Measurements from ENCODE around the gene NTM. TPM values are rescaled to one million over a fixed set of nuclear protein-coding genes. Genes with fewer than 3 reads are reported as not detected.
"Not testable (repeated sequence)": the region's sequence is repeated elsewhere in the genome, so short reads cannot be mapped to it uniquely, and the experiment has no call there.

The NTM gene
- total and polyA plus RNA-seq, 8 donors, result 0.04 to 4.4 (median 0.50) TPM

DNA sequence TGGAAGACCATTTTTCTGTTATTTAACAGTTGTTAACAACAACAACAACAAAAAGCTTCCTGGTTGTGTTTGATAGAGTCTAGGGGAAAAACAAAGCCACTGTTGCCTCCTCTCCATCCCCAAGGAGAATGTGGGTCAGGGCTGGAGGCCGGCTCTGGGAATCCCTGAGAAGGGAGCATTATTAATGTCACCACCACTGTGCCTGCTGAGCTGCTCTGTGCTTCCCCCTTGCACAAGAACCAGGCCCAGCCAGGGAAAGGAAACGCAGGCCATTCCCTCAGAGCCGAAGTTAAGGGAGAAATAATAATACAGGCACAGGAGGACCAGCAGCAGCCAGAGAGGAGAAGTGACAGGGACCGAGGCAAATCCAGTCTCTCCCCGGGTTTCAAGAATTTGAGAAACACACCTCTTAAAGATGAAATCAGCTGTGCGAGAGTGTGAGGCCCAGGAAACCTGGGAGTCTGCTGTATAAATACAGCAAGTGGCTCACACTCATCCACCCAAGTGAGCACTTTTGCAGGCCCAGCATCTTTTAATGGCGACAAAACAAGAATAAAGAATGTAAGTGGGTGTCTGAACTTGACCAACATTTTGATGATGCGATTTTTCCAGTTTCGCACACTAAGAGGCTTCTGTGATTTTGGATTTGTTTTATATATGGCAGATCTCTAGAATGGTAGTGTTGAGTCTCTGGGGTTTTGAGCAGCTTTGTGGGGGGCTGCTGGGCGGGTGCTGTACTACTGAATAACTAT lies 539.2 kb downstream of the NTM start:
- Histone ChIP-seq H3K36me3 (no peaks in the 10 kb centered on the region), H3K27me3 (peaks cover 0 to 10% (median 2%) of the 10 kb centered on the region in 4 donors), H3K9me3 (no peaks in the 10 kb centered on the region), H3K27ac (no peak overlapping the region), H3K4me3 (no peak overlapping the region), H3K4me1 (no peaks in the 10 kb centered on the region)
- FAIRE-seq (no peak), ATAC-seq (no peak), DNase-seq (no peak)
- TF ChIP-seq, protein P1, sequence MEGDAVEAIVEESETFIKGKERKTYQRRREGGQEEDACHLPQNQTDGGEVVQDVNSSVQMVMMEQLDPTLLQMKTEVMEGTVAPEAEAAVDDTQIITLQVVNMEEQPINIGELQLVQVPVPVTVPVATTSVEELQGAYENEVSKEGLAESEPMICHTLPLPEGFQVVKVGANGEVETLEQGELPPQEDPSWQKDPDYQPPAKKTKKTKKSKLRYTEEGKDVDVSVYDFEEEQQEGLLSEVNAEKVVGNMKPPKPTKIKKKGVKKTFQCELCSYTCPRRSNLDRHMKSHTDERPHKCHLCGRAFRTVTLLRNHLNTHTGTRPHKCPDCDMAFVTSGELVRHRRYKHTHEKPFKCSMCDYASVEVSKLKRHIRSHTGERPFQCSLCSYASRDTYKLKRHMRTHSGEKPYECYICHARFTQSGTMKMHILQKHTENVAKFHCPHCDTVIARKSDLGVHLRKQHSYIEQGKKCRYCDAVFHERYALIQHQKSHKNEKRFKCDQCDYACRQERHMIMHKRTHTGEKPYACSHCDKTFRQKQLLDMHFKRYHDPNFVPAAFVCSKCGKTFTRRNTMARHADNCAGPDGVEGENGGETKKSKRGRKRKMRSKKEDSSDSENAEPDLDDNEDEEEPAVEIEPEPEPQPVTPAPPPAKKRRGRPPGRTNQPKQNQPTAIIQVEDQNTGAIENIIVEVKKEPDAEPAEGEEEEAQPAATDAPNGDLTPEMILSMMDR (IDR thresholded peaks at IDR 0.05), result no peak
- 65 to 74% methylated on average over 10 of the region's 10 CpGs for WGBS, 2 donors
- intact Hi-C loops (cut with DNase I), result no loop called here

- FAIRE-seq (no peak), DNase-seq (no peak), ATAC-seq (no peak)
- Histone ChIP-seq H3K36me3 (no peaks in the 10 kb centered on the region), H3K27ac (no peak overlapping the region), H3K4me3 (peak overlapping the region in 2 of 4 donors; percentile 21 to 41), H3K27me3 (peaks cover 0 to 10% (median 2%) of the 10 kb centered on the region in 4 donors), H3K9me3 (no peaks in the 10 kb centered on the region), H3K4me1 (no peaks in the 10 kb centered on the region)
- 9% methylated on average over 21 of the region's 21 CpGs for WGBS, 2 donors
- TF ChIP-seq, protein P1 (IDR thresholded peaks at IDR 0.05), result no peak
- intact Hi-C loops (cut with DNase I), result no loop called here
These were observed 539.7 kb downstream of the NTM start for GRCh38 chr11:131910178-131910522.

- ATAC-seq, result peak in 3 of 4 donors; percentile 53 to 64 (median 56)
- WGBS, 2 donors, result 1% methylated on average over 64 to 105 of the region's 105 CpGs
- Histone ChIP-seq H3K4me1 (no peaks in the 10 kb centered on the region), H3K27ac (no peak overlapping the region), H3K4me3 (peak overlapping the region in 2 of 4 donors; percentile 21 to 41), H3K36me3 (no peaks in the 10 kb centered on the region), H3K9me3 (no peaks in the 10 kb centered on the region), H3K27me3 (peaks cover 0 to 10% (median 2%) of the 10 kb centered on the region in 4 donors)
- intact Hi-C loops (cut with DNase I), result no loop called here
- TF ChIP-seq, protein P1 (IDR thresholded peaks at IDR 0.05), result no peak
- DNase-seq, result peak in 1 of 6 donors; percentile 66
- no peak for FAIRE-seq
These were observed 540.3 kb downstream of the NTM start for GRCh38 chr11:131910523-131911387.

DNA sequence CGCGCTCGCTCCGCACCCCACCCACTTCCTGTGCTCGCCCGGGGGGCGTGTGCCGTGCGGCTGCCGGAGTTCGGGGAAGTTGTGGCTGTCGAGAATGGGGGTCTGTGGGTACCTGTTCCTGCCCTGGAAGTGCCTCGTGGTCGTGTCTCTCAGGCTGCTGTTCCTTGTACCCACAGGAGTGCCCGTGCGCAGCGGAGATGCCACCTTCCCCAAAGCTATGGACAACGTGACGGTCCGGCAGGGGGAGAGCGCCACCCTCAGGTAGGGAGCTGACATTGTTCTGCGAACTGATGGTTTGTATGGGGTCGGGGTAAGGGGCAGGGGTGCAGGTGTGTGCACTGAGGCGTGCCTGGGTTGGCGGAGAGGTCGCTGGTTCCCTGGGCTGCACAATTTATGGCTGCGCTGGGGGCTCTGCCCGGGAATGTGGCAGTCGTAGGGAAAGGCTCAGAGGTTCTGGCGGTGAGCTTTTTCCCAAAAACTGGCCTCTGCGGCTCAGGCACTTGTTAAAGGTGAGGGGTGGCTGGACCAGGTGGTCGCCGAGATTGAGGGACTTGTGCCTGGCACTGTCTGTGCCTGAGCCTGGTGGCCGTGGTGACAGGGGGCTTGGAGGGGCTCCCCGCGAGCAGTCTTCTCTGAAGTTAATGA lies 541.1 kb downstream of the NTM start:
- H3K4me1 ChIP-seq; H3K27ac ChIP-seq; H3K9me3 ChIP-seq; FAIRE-seq; DNase-seq; H3K36me3 ChIP-seq; intact Hi-C loops (cut with DNase I): not testable (repeated sequence)
- peaks cover 0 to 10% (median 2%) of the 10 kb centered on the region in 4 donors for H3K27me3 ChIP-seq
- peak overlapping the region in 2 of 4 donors; percentile 21 to 41 for H3K4me3 ChIP-seq
- WGBS, 2 donors, result 13% methylated on average over 30 to 35 of the region's 36 CpGs
- ATAC-seq, result peak in 3 of 4 donors; percentile 54 to 70 (median 69)

- Histone ChIP-seq H3K36me3 (no peaks in the 10 kb centered on the region), H3K27me3 (peaks cover 0 to 10% (median 2%) of the 10 kb centered on the region in 4 donors), H3K27ac (no peak overlapping the region), H3K9me3 (no peaks in the 10 kb centered on the region), H3K4me3 (no peak overlapping the region), H3K4me1 (no peaks in the 10 kb centered on the region)
- WGBS, 2 donors, result 64 to 68% methylated on average over 7 of the region's 7 CpGs
- TF ChIP-seq, protein P1 (IDR thresholded peaks at IDR 0.05), result no peak
- FAIRE-seq, result no peak
- no peak for ATAC-seq
- no peak for DNase-seq
- intact Hi-C loops (cut with DNase I), result no loop called here
These were observed 541.7 kb downstream of the NTM start for GRCh38 chr11:131912134-131912533.
